Dermis blood vessel endothelial cell (primary cell): Measurements from ENCODE around the gene SEC24D. TPM values are rescaled to one million over a fixed set of nuclear protein-coding genes. Genes with fewer than 3 reads are reported as not detected.
"Not testable (repeated sequence)": the region's sequence is repeated elsewhere in the genome, so short reads cannot be mapped to it uniquely, and the experiment has no call there.

Source experiments
- DNase-seq: peaks from one replicate; pipeline ENCODE4 v3.0.0; 2010
- total RNA-seq: library from RNA; depleted of rRNA; stranded (reverse); fragments of >200 nt; gene quantifications from 2 replicates; pipeline ENCODE4 v1.2.3, GENCODE V29; 2014

The SEC24D gene
- total RNA-seq, 1 donor from 2014 or later = 43.6 TPM

GRCh38 chr4:118803253-118803652 is 32.7 kb downstream of the SEC24D start:
- DNase-seq = no peak

- no peak for DNase-seq
Observed at GRCh38 chr4:118801895-118802575, 33.9 kb downstream of the SEC24D start.

GRCh38 chr4:118799231-118799942 is 36.5 kb downstream of the SEC24D start:
- no peak for DNase-seq

- no peak for DNase-seq
Observed at GRCh38 chr4:118798658-118799057, 37.3 kb downstream of the SEC24D start.

GRCh38 chr4:118797558-118798142 is 38.3 kb downstream of the SEC24D start:
- peak; percentile 66 for DNase-seq

- DNase-seq = not testable (repeated sequence)
Observed at GRCh38 chr4:118791690-118792446, 44.1 kb downstream of the SEC24D start.

GRCh38 chr4:118790544-118790943 is 45.4 kb downstream of the SEC24D start:
- peak; percentile 42 for DNase-seq

GRCh38 chr4:118788911-118789310 is 47.0 kb downstream of the SEC24D start:
- no peak for DNase-seq

- DNase-seq = no peak
Observed at GRCh38 chr4:118787844-118788380, 48.0 kb downstream of the SEC24D start.

- DNase-seq = no peak
Observed at GRCh38 chr4:118784776-118785175, 51.1 kb downstream of the SEC24D start.

- DNase-seq = peak; percentile 67
Observed at GRCh38 chr4:118783887-118784286, 52.0 kb downstream of the SEC24D start.

GRCh38 chr4:118782886-118783285 is 53.0 kb downstream of the SEC24D start:
- not testable (repeated sequence) for DNase-seq

- not testable (repeated sequence) for DNase-seq
Observed at GRCh38 chr4:118777649-118778048, 58.3 kb downstream of the SEC24D start.

- DNase-seq = not testable (repeated sequence)
Observed at GRCh38 chr4:118776955-118777640, 58.8 kb downstream of the SEC24D start.

- DNase-seq = peak; percentile 14
Observed at GRCh38 chr4:118776157-118776954, 59.6 kb downstream of the SEC24D start.

- DNase-seq = no peak
Observed at GRCh38 chr4:118775405-118775804, 60.5 kb downstream of the SEC24D start.

GRCh38 chr4:118774989-118775388 is 60.9 kb downstream of the SEC24D start:
- DNase-seq = peak; percentile 24

- peak; percentile 73 for DNase-seq
Observed at GRCh38 chr4:118774321-118774720, 61.6 kb downstream of the SEC24D start.

- no peak for DNase-seq
Observed at GRCh38 chr4:118773429-118773792, 62.5 kb downstream of the SEC24D start.

GRCh38 chr4:118772767-118773428 is 63.0 kb downstream of the SEC24D start:
- no peak for DNase-seq
